GM10266 (cell line): ENCODE results near the gene CRK.

Experiments
- DNase-seq: peaks from one replicate; pipeline ENCODE4 v3.0.0; 2012; ENCODE audit errors: extremely low spot score
- CTCF ChIP-seq: IDR thresholded peaks from 2 replicates; pipeline ENCODE4 v1.5.1; 2012; ENCODE audit warnings: mild to moderate bottlenecking, low read depth; ENCODE audit not compliant: control insufficient read depth, insufficient read depth; ENCODE audit errors: missing control alignments

Gene CRK

GRCh38 chr17:1435326-1435725 is 20.7 kb downstream of the CRK start:
- no peak for DNase-seq
- no peak for TF ChIP-seq CTCF

- TF ChIP-seq CTCF, result no peak
- DNase-seq, result no peak
Observed at GRCh38 chr17:1434150-1434549, 21.9 kb downstream of the CRK start.

GRCh38 chr17:1431631-1432104 is 24.4 kb downstream of the CRK start:
- TF ChIP-seq CTCF, result no peak
- DNase-seq, result peak; percentile 37

GRCh38 chr17:1423456-1424135 is 32.4 kb downstream of the CRK start:
- DNase-seq, result no peak
- no peak for TF ChIP-seq CTCF

GRCh38 chr17:1422885-1423284 is 33.1 kb downstream of the CRK start:
- no peak for TF ChIP-seq CTCF
- no peak for DNase-seq

- DNase-seq, result no peak
- TF ChIP-seq CTCF, result no peak
Observed at GRCh38 chr17:1421470-1421869, 34.6 kb downstream of the CRK start.

GRCh38 chr17:1420981-1421380 is 35.1 kb downstream of the CRK start:
- TF ChIP-seq CTCF, result no peak
- DNase-seq, result no peak
